HG02642 (cell line): Measurements from ENCODE around the gene MACO1.
"Not testable (repeated sequence)": the region's sequence is repeated elsewhere in the genome, so short reads cannot be mapped to it uniquely, and the experiment has no call there.

ENCODE experiments used
- ATAC-seq: cut with Tn5 transposase; IDR thresholded peaks from one replicate; pipeline ENCODE4 v1.9.1; 2021; ENCODE audit warnings: mild to moderate bottlenecking; ENCODE audit not compliant: unreplicated experiment, poor library complexity

Gene MACO1

GRCh38 chr1:25423206-25423605 is 7.5 kb upstream of the MACO1 start:
- not testable (repeated sequence) for ATAC-seq

GRCh38 chr1:25425098-25426085 is 5.3 kb upstream of the MACO1 start:
- ATAC-seq: no peak

GRCh38 chr1:25427696-25428095 is 3.0 kb upstream of the MACO1 start:
- ATAC-seq: no peak

GRCh38 chr1:25428475-25429166 is 2.1 kb upstream of the MACO1 start:
- ATAC-seq: no peak

GRCh38 chr1:25430967-25431881 is 527 bp downstream of the MACO1 start:
- ATAC-seq: peak; percentile 12

- no peak for ATAC-seq
Measured at GRCh38 chr1:25431955-25432719, 1.4 kb downstream of the MACO1 start.

GRCh38 chr1:25432749-25433388 is 2.2 kb downstream of the MACO1 start:
- ATAC-seq: no peak

- no peak for ATAC-seq
Measured at GRCh38 chr1:25433389-25434186, 2.9 kb downstream of the MACO1 start.

GRCh38 chr1:25435397-25436108 is 4.9 kb downstream of the MACO1 start:
- ATAC-seq: no peak

- ATAC-seq: no peak
Measured at GRCh38 chr1:25437672-25438071, 7.0 kb downstream of the MACO1 start.

GRCh38 chr1:25439287-25439686 is 8.6 kb downstream of the MACO1 start:
- no peak for ATAC-seq

GRCh38 chr1:25442178-25442577 is 11.5 kb downstream of the MACO1 start:
- ATAC-seq: no peak

GRCh38 chr1:25443030-25443699 is 12.5 kb downstream of the MACO1 start:
- ATAC-seq: no peak

- not testable (repeated sequence) for ATAC-seq
Measured at GRCh38 chr1:25444604-25445003, 13.9 kb downstream of the MACO1 start.

GRCh38 chr1:25445993-25446538 is 15.4 kb downstream of the MACO1 start:
- no peak for ATAC-seq

GRCh38 chr1:25447547-25447946 is 16.9 kb downstream of the MACO1 start:
- peak; percentile 62 for ATAC-seq

- no peak for ATAC-seq
Measured at GRCh38 chr1:25450891-25451290, 20.2 kb downstream of the MACO1 start.
